Neuronal stem cell (in vitro differentiated cells): Measurements from ENCODE around the gene EIF2B4.
A peak's percentile ranks its signal among the peaks of the same experiment; 100 is the strongest.

Source experiments
- DNase-seq: peaks from one replicate; pipeline ENCODE4 v3.0.0-alpha.2; 2013; ENCODE audit warnings: low spot score
- H2AFZ ChIP-seq: one replicate; pipeline ENCODE4 v1.6.1; 2013; ENCODE audit warnings: mild to moderate bottlenecking, low read length, inconsistent platforms
- H2AK5ac ChIP-seq: 2 replicates; pipeline ENCODE4 v1.6.1; 2013; ENCODE audit warnings: low read depth, mild to moderate bottlenecking, inconsistent platforms, low read length, moderate library complexity, mixed read lengths
- H2BK120ac ChIP-seq: 2 replicates; pipeline ENCODE4 v1.6.1; 2013; ENCODE audit warnings: low read depth, mild to moderate bottlenecking, inconsistent platforms, low read length, moderate library complexity, mixed read lengths
- H2BK12ac ChIP-seq: one replicate; pipeline ENCODE4 v1.6.1; 2013; ENCODE audit warnings: low read length, inconsistent platforms
- H2BK15ac ChIP-seq: 2 replicates; pipeline ENCODE4 v1.6.1; 2013; ENCODE audit warnings: mild to moderate bottlenecking, low read length, inconsistent platforms, mixed read lengths
- H2BK5ac ChIP-seq: one replicate; pipeline ENCODE4 v1.6.1; 2013; ENCODE audit warnings: inconsistent platforms, mild to moderate bottlenecking, low read length, moderate library complexity
- H3K14ac ChIP-seq: one replicate; pipeline ENCODE4 v1.6.1; 2013; ENCODE audit warnings: low read length, inconsistent platforms
- H3K18ac ChIP-seq: 2 replicates; pipeline ENCODE4 v1.6.1; 2013; ENCODE audit warnings: low read length, inconsistent platforms
- H3K23ac ChIP-seq: 2 replicates; pipeline ENCODE4 v1.6.1; 2013; ENCODE audit warnings: low read depth, mild to moderate bottlenecking, mixed read lengths, low read length, inconsistent platforms; ENCODE audit not compliant: poor library complexity
- H3K27ac ChIP-seq: replicated peaks from 3 replicates; pipeline ENCODE4 v1.5.1; 2013; ENCODE audit warnings: low read length, inconsistent platforms
- H3K27me3 ChIP-seq, 3 experiments: 2 replicates each; pipeline ENCODE4 v1.6.1; 2013; ENCODE audit warnings: low read length in 3 of 3, mild to moderate bottlenecking in 2 of 3, inconsistent platforms in 1 of 3, low read depth in 1 of 3, mixed read lengths in 1 of 3, moderate library complexity in 1 of 3; ENCODE audit not compliant: control insufficient read depth in 3 of 3, insufficient read depth in 3 of 3
- H3K36me3 ChIP-seq, 2 donors: replicated peaks in 1 of 2; 2 replicates each; pipeline ENCODE4 v1.6.1; 2013; ENCODE audit warnings: low read length in 2 of 2; ENCODE audit not compliant: control insufficient read depth in 2 of 2, insufficient read depth in 2 of 2
- H3K4ac ChIP-seq: 2 replicates; pipeline ENCODE4 v1.6.1; 2013; ENCODE audit warnings: inconsistent platforms, mild to moderate bottlenecking, low read length, moderate library complexity
- H3K4me1 ChIP-seq, 2 donors: 1 replicate in 1 of 2; 2 replicates in 1 of 2; pipeline ENCODE4 v1.6.1; 2013; ENCODE audit warnings: low read length in 2 of 2, low read depth in 1 of 2; ENCODE audit not compliant: control insufficient read depth in 2 of 2, insufficient read depth in 1 of 2
- H3K4me2 ChIP-seq: one replicate; pipeline ENCODE4 v1.6.1; 2013; ENCODE audit warnings: mild to moderate bottlenecking, low read length, inconsistent platforms; ENCODE audit not compliant: insufficient read depth, poor library complexity, severe bottlenecking
- H3K4me3 ChIP-seq, 2 donors: 2 replicates each; pipeline ENCODE4 v1.5.1; 2013; ENCODE audit warnings: low read length in 2 of 2, mild to moderate bottlenecking in 2 of 2, inconsistent platforms in 1 of 2, moderate library complexity in 1 of 2
- H3K79me1 ChIP-seq: one replicate; pipeline ENCODE4 v1.6.1; 2013; ENCODE audit warnings: low read depth, mild to moderate bottlenecking, inconsistent platforms, low read length, moderate library complexity
- H3K9ac ChIP-seq: one replicate; pipeline ENCODE4 v1.6.1; 2013; ENCODE audit warnings: mild to moderate bottlenecking, low read depth, low read length, inconsistent platforms; ENCODE audit not compliant: poor library complexity
- H3K9me3 ChIP-seq, 2 donors: replicated peaks in 1 of 2; 2 replicates each; pipeline versions ENCODE3 to v1.6.1; 2013; ENCODE audit warnings: low read length in 2 of 2, mild to moderate bottlenecking in 2 of 2, inconsistent platforms in 1 of 2, low read depth in 1 of 2, mixed read lengths in 1 of 2, moderate library complexity in 1 of 2; ENCODE audit not compliant: control insufficient read depth in 2 of 2, insufficient read depth in 1 of 2
- H4K8ac ChIP-seq: one replicate; pipeline ENCODE4 v1.6.1; 2013; ENCODE audit warnings: low read depth, mild to moderate bottlenecking, inconsistent platforms, low read length, moderate library complexity
- H4K91ac ChIP-seq: one replicate; pipeline ENCODE4 v1.6.1; 2013; ENCODE audit warnings: low read length, low read depth, mild to moderate bottlenecking, inconsistent platforms; ENCODE audit not compliant: poor library complexity
- WGBS, 2 donors: extraction: QIAGEN DNeasy Blood & Tissue Kit; methylation state at CpG; one replicate each; pipeline ENCODE4 v1.1.7; 2013; ENCODE audit warnings: missing lambda C conversion rate in 2 of 2, mixed read lengths in 1 of 2; ENCODE audit not compliant: insufficient read length in 2 of 2, insufficient replicate concordance in 1 of 2; ENCODE audit errors: extremely low coverage in 2 of 2; 5-methylcytosine and 5-hydroxymethylcytosine counted together

Gene EIF2B4

GRCh38 chr2:27362678-27363420 is 7.3 kb downstream of the EIF2B4 start:
- Histone ChIP-seq H3K27me3 (no peaks in the 10 kb centered on the region), H3K36me3 (peaks cover 24 to 69% of the 10 kb centered on the region in 2 donors), H3K4me2 (no peak overlapping the region), H3K23ac (no peak overlapping the region), H3K9me3 (peaks cover 0 to 7% of the 10 kb centered on the region in 2 donors), H2BK120ac (no peak overlapping the region), H3K27ac (no peak overlapping the region), H3K18ac (no peak overlapping the region), H4K91ac (no peak overlapping the region), H2BK12ac (no peak overlapping the region), H3K9ac (no peak overlapping the region), H3K4me1 (no peaks in the 10 kb centered on the region), H3K14ac (no peak overlapping the region), H2AFZ (no peak overlapping the region), H3K4me3 (no peak overlapping the region), H2BK5ac (no peak overlapping the region), H4K8ac (no peak overlapping the region), H2BK15ac (no peak overlapping the region), H2AK5ac (no peak overlapping the region), H3K79me1 (no peaks in the 10 kb centered on the region), H3K4ac (no peak overlapping the region)
- WGBS, 2 donors = no CpG with 5 or more reads among the region's 4 CpGs
- no peak for DNase-seq

DNA sequence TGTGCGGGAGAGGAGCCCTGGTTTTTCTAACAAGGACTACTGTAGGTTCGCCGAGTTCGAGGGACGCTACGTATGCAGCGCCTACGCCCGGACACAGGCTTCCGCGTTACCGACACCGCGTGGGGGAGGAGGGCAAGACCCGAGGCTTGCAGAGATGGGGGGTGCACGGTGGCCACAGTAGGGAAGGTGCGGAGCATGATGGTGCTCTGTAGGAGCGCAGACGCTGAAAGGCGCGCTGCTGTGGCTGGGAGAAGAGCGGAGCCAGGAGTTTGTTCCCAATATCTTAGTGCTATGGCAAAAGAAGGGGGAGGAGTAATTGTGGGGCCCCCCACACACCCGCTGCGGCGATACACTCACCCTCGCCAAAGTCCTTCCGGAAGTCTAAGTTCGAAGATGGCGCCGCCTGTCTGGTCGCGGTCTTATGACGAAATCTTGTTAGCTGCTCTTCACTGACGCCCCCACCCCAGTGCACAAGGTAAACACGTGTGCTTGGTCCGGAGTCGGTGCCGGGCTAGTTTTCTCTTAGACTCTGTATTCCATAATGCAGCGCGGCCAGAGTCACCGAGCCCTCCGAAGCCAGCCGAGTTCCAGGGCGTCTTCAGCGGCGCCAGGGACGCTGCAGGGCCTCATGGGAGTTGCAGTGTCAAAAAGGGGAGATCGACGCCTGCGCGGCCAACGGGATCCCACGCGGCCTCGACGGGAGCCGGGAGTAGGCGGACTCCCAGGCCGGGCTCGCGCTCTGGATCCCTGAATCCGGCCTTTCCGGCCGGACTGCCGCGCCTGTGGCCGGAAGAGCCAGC is 13.6 kb downstream of the EIF2B4 start, which contains the start of gene GTF3C2:
Gene GTF3C2 (minus strand): TSS at position 383 of the 800 bp plus-strand sequence. CDS start 13,210 bp downstream, outside the sequence.
- Histone ChIP-seq H3K36me3 (peaks cover 0 to 23% of the 10 kb centered on the region in 2 donors), H2BK15ac (no peak within 1 kb of the TSS), H2BK120ac (no peak within 1 kb of the TSS), H3K4me3 (peak within 1 kb of the TSS; percentile 95 to 97), H3K4me2 (peak within 1 kb of the TSS; percentile 91), H3K27ac (peak within 1 kb of the TSS; percentile 93), H4K91ac (no peak within 1 kb of the TSS), H3K18ac (peak within 1 kb of the TSS; percentile 91), H3K4me1 (peaks cover 0 to 3% of the 10 kb centered on the region in 2 donors), H3K79me1 (peaks cover 6% of the 10 kb centered on the region), H2BK5ac (peak within 1 kb of the TSS; percentile 9), H3K27me3 (no peaks in the 10 kb centered on the region), H3K9ac (peak within 1 kb of the TSS; percentile 92), H2AFZ (peak within 1 kb of the TSS; percentile 96), H2BK12ac (no peak within 1 kb of the TSS), H3K14ac (peak within 1 kb of the TSS; percentile 89), H2AK5ac (peak within 1 kb of the TSS; percentile 4), H3K9me3 (peaks cover 0 to 7% of the 10 kb centered on the region in 2 donors), H4K8ac (peak within 1 kb of the TSS; percentile 30), H3K4ac (peak within 1 kb of the TSS; percentile 95), H3K23ac (peak within 1 kb of the TSS; percentile 29)
- no CpG with 5 or more reads among the region's 67 CpGs for WGBS, 2 donors
- peak; percentile 98 for DNase-seq

GRCh38 chr2:27356056-27356381 is 14.1 kb downstream of the EIF2B4 start:
- no peak overlapping the region for H2BK120ac ChIP-seq
- H3K4me3 ChIP-seq = peak overlapping the region; percentile 95 to 97
- peak overlapping the region; percentile 29 for H3K23ac ChIP-seq
- peaks cover 0 to 19% of the 10 kb centered on the region in 2 donors for H3K36me3 ChIP-seq
- H3K4me1 ChIP-seq = peaks cover 0 to 3% of the 10 kb centered on the region in 2 donors
- H3K9me3 ChIP-seq = peaks cover 0 to 7% of the 10 kb centered on the region in 2 donors
- H4K91ac ChIP-seq = no peak overlapping the region
- peak overlapping the region; percentile 91 for H3K4me2 ChIP-seq
- H2BK15ac ChIP-seq = no peak overlapping the region
- peak overlapping the region; percentile 4 for H2AK5ac ChIP-seq
- no peak overlapping the region for H2BK12ac ChIP-seq
- H3K27ac ChIP-seq = peak overlapping the region; percentile 93
- peak overlapping the region; percentile 9 for H2BK5ac ChIP-seq
- no peak for DNase-seq
- peak overlapping the region; percentile 89 for H3K14ac ChIP-seq
- no peaks in the 10 kb centered on the region for H3K27me3 ChIP-seq
- H2AFZ ChIP-seq = peak overlapping the region; percentile 96
- H4K8ac ChIP-seq = no peak overlapping the region
- H3K9ac ChIP-seq = peak overlapping the region; percentile 92
- no CpG with 5 or more reads among the region's 12 CpGs for WGBS, 2 donors
- peak overlapping the region; percentile 38 for H3K18ac ChIP-seq
- peaks cover 7% of the 10 kb centered on the region for H3K79me1 ChIP-seq
- peak overlapping the region; percentile 95 for H3K4ac ChIP-seq

- Histone ChIP-seq H3K14ac (no peak overlapping the region), H3K9me3 (peaks cover 0 to 7% of the 10 kb centered on the region in 2 donors), H3K4me1 (peaks cover 0 to 3% of the 10 kb centered on the region in 2 donors), H3K23ac (no peak overlapping the region), H4K91ac (no peak overlapping the region), H3K4me2 (no peak overlapping the region), H3K4me3 (no peak overlapping the region), H2BK5ac (no peak overlapping the region), H3K4ac (no peak overlapping the region), H2BK120ac (no peak overlapping the region), H3K9ac (no peak overlapping the region), H2AFZ (no peak overlapping the region), H2BK12ac (no peak overlapping the region), H3K36me3 (peaks cover 2 to 23% of the 10 kb centered on the region in 2 donors), H4K8ac (no peak overlapping the region), H2AK5ac (no peak overlapping the region), H3K27me3 (no peaks in the 10 kb centered on the region), H3K79me1 (peaks cover 7% of the 10 kb centered on the region), H3K27ac (no peak overlapping the region), H3K18ac (no peak overlapping the region), H2BK15ac (no peak overlapping the region)
- WGBS, 2 donors = no CpG with 5 or more reads among the region's 7 CpGs
- DNase-seq = no peak
These were observed 15.6 kb downstream of the EIF2B4 start for GRCh38 chr2:27354597-27354927.
